Central memory CD4-positive, alpha-beta T cell (primary cell): ENCODE data around the gene FAM219A.
"Not testable (repeated sequence)": the region's sequence is repeated elsewhere in the genome, so short reads cannot be mapped to it uniquely, and the experiment has no call there.

ENCODE experiments used
- DNase-seq: peaks from one replicate; pipeline ENCODE4 v3.0.0; 2022

Gene FAM219A

GRCh38 chr9:34442770-34443169 lies 15.6 kb downstream of the FAM219A start:
- DNase-seq: no peak

DNA sequence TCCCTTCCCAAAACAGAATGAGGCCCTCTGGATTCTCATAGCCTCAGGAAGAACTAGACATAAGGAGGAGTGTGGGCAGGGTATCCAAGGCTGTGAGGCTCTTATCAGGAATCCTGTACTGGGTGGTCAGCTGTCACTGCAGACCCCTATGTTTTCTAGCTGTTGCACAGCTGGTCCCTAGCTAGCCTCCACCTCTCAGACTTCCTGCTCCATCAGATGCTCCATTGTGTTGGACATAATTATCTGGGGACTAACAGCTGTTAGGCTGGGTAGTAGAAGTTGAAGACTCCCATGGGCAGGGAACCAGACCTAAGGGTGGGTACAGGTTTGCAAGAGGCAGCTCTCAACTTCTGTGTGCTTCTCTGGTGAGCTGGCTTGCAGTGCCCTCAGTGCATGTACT lies 18.4 kb downstream of the FAM219A start:
- DNase-seq: no peak

DNA sequence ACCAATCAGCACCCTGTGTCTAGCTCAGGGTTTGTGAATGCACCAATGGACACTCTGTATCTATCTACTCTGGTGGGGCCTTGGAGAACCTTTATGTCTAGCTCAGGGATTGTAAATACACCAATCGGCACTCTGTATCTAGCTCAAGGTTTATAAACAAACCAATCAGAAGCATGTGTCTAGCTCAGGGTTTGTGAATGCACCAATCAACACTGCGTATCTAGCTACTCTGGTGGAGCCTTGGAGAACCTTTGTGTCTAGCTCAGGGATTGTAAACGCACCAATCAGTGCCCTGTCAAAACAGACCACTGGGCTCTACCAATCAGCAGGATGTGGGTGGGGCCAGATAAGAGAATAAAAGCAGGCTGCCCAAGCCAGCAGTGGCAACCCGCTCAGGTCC lies 19.9 kb downstream of the FAM219A start:
- not testable (repeated sequence) for DNase-seq

DNA sequence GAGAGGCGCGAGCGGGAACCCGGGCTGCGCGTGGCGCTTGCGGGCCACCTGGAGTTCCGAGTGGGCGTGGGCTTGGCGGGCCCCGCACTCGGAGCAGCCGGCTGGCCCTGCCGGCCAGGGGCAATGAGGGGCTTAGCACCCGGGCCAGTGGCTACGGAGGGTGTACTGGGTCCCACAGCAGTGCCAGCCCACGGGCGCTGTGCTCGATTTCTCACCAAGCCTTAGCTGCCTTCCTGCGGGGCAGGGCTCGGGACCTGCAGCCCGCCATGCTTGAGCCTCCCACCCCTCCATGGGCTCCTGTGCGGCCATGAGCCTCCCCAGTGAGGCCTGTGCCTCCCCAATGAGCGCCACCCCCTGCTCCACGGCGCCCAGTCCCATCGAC lies 20.5 kb downstream of the FAM219A start:
- DNase-seq: not testable (repeated sequence)

DNA sequence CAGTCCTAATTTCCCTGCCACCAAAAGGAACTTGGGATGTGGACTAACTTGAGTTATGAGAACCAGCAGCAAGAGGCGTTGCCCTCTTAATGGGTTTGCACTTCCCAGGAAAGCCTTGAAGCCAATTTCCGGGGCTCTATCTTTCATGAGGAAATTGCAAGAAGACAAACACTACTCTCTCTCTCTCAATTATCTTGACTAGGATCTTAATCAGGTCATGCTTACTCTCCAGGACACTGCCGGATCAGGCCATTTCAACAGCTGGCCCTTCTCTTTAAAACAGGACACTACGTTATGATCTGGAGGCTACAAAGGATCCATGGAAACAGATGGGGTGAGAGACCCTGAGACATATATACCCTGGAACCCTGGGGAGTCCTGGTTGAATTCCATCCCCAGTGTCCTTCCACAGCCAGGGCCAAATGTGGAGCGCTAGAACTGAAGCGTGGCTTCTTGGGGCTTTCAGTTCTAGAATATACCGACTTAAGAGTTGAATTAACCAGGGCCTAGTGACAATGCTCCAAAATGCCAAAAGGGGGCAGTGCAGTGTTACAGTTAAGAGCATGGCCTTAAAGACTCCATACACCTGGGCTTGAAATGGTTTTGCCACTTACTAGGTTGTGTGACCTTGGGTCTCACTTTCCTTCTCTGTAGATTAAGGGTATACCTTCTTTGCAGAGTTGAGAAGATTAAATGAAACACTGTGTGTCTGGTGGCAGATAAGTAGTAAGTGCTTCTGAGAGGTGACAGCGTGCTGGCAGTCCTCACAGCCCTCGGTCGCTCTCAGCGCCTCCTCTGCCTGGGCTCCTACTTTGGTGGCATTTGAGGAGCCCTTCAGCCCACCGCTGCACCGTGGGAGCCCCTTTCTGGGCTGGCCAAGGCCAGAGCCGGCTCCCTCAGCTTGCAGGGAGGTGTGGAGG lies 21.1 kb downstream of the FAM219A start:
- peak; percentile 57 for DNase-seq

DNA sequence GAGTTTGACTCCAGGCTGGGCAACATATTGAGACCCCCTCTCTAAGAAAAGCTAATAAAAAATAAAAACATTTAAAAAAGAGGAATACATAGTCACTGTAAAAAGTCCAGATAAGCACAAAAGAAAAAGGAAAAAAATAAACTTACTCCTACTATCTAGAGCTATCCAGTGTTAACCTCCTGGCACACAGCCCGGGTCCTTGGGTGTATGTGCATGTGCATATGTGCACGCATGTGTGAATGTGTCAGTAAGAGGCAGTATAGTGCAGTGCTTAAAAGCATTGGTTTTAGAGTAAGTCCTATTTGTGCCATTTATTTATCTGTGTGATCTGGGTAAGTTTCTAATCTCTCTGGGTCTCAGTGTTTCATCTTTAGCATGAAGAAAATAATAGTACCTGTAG lies 26.7 kb downstream of the FAM219A start:
- no peak for DNase-seq

DNA sequence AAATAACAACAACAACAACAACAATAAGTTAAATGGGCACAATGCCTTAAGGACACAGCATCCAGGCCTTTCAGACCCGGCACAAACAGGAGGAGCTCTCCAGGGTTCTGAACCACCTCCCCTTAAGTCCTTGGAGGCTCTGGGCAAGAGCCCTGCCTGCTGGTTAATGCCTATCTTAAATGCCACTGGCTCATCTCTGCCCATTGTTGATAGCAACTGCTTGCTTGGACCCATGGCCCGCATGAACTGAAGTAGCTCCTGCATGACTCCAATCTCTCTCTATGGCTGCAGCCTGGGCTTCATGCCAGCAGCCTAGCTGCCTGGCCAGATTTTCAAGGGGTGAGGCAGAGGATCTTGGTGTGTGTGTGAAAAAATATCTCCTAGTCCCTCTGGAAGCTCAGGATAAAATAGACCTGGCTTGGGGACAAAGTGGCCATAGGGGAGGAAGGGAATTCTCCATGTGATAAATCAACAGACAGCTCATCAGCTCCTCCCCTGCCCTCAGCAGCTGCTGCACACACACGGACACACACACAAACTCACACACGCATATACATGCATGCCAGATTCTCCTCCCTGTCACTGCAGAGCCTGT lies 27.4 kb downstream of the FAM219A start:
- DNase-seq: no peak

GRCh38 chr9:34428325-34428958 lies 29.9 kb downstream of the FAM219A start:
- DNase-seq: no peak

DNA sequence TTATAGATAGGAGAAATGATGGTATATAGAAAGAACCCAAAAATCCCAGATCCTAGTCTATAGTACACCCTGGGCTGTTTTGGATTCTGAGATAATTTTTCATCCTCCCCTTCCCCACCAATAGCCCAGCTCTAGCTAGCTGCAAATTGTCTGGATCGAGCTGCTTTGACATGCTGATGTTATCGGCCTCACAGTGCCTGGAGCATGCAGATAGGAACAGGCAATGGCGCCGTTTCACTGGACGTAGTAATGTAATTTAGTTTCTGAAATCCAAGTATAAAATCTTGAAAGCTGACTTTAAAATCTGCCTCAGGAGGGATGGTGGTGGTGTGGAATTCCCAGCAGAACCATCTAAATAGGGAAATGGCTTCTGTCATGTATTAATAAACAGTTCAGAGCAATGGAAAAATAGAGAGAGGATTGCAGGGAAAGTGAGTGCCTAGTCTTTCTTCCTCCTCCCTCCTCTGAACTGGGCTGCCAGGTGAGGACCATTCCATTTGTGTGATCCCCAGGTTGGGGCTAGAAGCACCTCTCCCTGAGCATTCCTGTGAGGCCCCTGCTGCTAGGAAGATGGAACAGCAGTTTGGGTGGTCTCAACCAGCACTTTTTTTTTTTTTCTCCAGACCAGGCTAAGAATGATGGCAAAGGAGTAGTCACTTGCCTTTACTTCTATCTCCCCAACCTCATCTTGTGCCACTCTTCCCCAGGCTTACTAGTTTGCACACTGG lies 31.9 kb downstream of the FAM219A start:
- DNase-seq: no peak

- DNase-seq: no peak
Observed at GRCh38 chr9:34419716-34420504, 38.5 kb downstream of the FAM219A start.

DNA sequence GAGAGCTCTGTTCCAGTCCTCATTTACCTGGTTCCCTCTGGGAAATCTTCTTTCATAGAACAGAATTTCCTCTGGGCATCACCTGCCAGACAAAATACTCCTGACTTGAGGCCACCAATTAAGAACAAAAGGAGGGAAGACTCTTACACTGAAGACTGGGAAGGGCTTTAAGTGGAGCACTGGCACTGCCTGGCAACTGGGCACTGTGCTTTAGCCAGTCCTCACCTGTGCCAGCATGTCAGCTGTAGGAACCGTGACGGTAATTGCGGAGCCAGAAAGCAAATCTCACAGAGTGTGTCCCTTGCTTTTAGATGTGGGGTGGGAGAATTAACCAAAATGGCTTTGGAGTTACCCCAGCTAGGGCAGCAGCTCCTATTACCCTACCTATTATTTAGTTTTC lies 40.6 kb downstream of the FAM219A start:
- DNase-seq: no peak

GRCh38 chr9:34413231-34413852 lies 45.0 kb downstream of the FAM219A start:
- no peak for DNase-seq

GRCh38 chr9:34412336-34412735 lies 46.0 kb downstream of the FAM219A start:
- no peak for DNase-seq

GRCh38 chr9:34409154-34409553 lies 49.2 kb downstream of the FAM219A start:
- no peak for DNase-seq

DNA sequence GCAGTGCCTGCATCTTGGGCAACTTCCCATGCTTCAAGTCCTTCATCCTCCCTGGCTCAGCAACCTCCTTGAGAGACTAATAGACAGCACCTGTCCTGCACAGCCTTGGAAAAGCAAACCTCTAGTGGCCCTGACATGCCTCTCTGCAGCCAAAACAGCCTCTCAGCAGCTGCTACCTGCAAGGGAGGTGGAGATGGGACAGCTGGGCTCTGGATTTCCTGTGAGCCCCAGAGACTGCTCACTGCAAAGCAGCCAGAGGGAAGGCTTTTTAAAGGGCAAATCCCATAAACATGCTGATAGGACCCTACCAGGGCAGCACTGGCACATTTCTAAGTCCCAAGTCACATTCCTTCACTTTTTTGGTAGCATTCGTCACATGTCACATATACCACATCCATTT lies 50.2 kb downstream of the FAM219A start:
- no peak for DNase-seq

DNA sequence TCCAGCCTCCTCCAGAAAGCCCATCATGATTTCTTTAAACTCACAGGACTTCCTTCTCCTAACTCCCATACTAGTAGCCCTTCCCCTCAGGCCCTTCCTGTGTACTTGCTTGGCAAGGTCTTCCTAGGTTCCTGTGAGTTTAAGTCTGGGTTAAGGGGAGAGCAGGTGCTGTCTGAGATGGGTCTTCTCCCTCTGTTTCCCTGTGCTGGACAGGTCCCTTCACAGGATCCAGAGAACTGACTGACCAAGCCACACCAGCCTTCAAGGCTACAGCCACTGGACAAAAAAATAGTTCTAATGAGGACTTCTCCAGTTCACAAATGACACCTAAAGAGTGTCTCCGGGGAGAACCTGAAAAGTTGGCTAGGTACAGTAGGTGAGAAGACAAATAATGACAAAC lies 52.2 kb downstream of the FAM219A start:
- no peak for DNase-seq

DNA sequence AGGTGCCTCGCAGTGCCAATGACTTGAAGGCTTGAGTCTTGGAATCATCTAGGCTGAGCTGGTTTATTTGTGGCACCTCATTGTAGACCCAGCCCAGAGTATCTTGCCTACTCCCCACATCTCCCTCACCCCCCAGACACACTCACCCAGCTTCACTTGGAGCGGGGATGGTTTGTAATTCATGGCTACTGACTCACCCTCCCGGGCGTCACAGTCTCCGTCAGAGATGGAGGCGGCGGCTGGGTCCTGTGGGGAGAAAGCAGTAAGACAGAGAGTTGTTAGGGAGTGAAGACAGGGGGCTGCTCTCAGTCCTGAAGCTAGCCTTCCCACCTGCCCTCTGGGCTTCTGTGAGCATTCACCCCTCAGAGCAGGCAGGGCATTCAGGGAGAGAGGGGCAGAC lies 52.7 kb downstream of the FAM219A start:
- DNase-seq: no peak

- DNase-seq: peak; percentile 29
Observed at GRCh38 chr9:34403554-34404380, 54.6 kb downstream of the FAM219A start.

DNA sequence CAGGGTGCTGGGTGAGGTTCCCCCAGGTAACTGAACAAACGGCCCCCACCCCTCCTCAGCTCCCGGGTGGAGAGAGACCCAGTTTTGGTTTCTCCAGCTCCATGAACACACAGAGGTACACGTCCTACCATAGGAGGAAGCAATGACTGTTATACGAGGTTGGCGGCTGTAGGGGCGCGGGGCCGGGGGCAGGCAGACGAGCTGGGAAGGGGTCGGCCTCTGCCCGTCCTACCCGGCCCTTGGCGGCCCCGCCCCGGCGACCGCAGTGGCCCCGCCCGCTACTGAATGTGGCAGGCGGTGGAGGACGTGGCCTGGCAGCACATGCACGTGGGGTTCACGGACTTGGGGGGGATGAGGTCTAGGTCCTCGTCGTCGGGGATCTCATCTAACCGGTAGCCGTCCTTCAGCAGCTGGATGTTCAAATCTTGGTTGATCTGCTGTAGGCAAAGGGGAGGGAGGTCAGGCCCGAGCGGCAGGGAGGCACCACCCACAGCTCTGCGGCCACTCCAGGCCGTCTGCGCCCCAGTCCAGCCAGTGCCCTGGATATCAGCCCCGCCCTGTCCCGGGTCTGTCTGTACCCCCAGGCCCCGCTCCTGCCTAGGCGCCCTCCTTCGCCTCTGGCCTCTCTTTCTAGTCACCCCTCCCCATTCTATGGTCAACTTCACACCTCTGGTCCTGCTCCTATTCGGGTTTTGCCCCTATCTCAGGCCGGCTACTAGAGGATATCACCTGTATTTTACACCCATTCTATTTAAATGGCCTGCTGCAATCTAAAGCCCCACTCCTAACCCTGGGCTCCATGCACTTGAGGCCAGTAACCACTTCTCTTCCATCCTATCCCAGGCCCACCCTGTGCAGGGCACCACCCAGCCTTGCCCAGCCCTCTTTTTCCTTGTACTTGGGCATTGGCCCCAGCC lies 57.4 kb downstream of the FAM219A start:
- DNase-seq: no peak

DNA sequence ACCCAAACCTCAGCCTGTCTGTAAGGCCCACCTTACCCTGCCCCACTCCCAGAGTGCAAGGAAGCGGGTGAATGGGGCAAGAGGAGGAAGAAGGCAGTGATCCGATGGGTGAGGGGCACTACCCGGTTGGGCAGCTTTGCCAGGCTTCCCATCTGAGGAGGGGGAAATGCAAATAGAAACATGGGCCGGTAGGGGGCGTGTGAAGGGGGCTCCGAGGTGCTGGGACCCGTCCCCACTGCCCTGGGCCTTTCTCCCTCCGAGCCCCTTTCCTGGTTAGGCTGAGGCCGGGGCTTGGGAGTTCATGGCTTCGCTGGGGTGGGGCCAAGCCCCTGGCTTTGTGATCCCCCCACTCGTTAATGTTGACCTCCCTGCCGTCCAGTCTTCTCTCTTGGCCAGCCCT lies 58.1 kb downstream of the FAM219A start:
- no peak for DNase-seq
